ENCODE data around the gene SHC1. TPM values are rescaled to one million over a fixed set of nuclear protein-coding genes. Genes with fewer than 3 reads are reported as not detected.
A peak's percentile ranks its signal among the peaks of the same experiment; 100 is the strongest.

Gene SHC1
- total and polyA plus RNA-seq, 7 donors = 33.2 to 87.2 (median 67.3) TPM

DNA sequence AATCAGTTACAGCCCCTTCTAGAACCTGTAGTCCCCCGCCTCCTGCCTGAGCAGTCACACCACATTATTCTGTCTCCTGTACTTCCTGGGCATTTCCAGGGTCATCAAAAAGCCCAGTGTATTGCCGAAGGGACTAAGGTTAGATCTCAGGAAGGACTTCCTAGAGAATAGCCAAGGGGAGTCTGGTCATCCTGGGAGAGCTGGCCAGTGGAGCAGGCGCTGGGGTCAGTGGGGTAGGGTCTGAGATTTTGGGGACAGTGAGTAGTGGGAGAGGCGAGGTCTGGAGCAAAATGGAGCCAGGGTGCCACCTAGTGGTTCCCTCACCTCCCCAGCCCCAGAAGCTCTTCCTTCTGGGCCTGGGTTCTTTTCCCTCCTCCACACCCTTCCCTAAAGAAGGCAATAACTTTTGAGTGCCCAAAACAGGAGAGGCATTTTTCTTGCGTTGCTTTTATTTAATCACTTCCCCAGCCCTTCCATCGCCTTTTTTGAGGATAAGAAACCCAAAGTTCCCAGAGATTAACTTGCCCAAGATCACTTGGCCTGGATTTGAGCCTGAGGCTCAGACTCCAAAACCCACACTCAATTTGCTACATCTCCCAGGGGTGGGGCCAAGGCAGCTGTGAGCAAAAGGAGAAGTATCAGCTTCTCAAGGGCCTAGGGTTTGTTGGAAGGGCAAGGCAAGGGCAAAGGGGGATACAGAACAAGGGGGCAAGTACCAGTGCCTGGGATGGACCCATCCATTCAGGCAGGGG, 26.7 kb downstream of the SHC1 start:
- DNase-seq = peak in 1 of 2 donors; percentile 61
- WGBS, 3 donors = 52 to 66% (median 54%) methylated on average over 6 of the region's 6 CpGs
- Histone ChIP-seq H3K9me3 (no peaks in the 10 kb centered on the region), H3K27me3 (ENCODE audit: insufficient read depth in 3 of 3, low read length in 2 of 3) (no peaks in the 10 kb centered on the region), H3K4me3 (no peak overlapping the region), H3K4me1 (peaks cover 7% of the 10 kb centered on the region), H3K36me3 (ENCODE audit: insufficient read depth in 1 of 2, low read depth in 1 of 2) (peaks cover 3 to 52% of the 10 kb centered on the region in 2 donors), H3K27ac (peak overlapping the region; percentile 4)
- intact Hi-C loops (cut with DNase I) = no loop called here
- peak in 2 of 4 donors; percentile 54 to 73 for ATAC-seq
- peak; percentile 53 for TF ChIP-seq CTCF (IDR thresholded peaks at IDR 0.05)

DNA sequence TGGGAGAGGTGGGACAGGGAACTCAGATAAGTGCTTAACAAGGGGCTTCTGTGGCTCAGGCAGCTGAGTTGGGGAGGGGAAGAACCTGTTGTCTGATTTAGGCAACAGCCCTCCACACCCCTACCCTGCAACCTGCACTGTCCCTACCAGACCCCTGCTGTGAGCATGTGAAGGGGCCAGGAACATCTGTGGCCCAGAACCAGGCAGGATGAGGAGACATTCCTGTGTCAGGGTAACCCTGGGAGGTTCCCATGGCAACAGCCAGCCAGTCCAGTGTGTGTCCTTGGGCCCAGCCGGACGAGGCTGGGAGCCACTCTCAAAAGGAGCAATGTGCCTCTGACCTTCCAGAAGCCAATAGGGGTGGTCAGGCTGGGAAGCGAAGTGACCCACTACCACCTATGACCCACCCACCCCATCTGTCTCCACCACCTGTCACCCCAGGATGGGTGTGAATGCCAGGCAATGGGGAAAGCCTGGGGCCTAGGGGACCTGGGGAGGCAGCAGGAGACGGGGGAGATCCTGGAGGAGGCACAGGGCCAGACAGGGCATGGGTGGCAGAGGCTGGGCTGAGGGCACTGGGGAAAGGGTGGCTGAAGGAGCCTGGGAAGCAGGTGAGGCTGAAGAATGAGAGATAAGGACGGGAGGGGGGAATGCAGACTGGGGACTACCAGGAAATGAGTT, 29.1 kb downstream of the SHC1 start:
- Histone ChIP-seq H3K36me3 (ENCODE audit: insufficient read depth in 1 of 2, low read depth in 1 of 2) (peaks cover 3 to 31% of the 10 kb centered on the region in 2 donors), H3K27ac (no peak overlapping the region), H3K9me3 (no peaks in the 10 kb centered on the region), H3K4me1 (peaks cover 10% of the 10 kb centered on the region), H3K4me3 (no peak overlapping the region), H3K27me3 (ENCODE audit: insufficient read depth in 3 of 3, low read length in 2 of 3) (no peaks in the 10 kb centered on the region)
- ATAC-seq = no peak
- intact Hi-C loops (cut with DNase I) = no loop called here
- TF ChIP-seq CTCF (IDR thresholded peaks at IDR 0.05) = no peak
- WGBS, 3 donors = 66 to 76% (median 67%) methylated on average over 5 of the region's 5 CpGs
- no peak for DNase-seq

DNA sequence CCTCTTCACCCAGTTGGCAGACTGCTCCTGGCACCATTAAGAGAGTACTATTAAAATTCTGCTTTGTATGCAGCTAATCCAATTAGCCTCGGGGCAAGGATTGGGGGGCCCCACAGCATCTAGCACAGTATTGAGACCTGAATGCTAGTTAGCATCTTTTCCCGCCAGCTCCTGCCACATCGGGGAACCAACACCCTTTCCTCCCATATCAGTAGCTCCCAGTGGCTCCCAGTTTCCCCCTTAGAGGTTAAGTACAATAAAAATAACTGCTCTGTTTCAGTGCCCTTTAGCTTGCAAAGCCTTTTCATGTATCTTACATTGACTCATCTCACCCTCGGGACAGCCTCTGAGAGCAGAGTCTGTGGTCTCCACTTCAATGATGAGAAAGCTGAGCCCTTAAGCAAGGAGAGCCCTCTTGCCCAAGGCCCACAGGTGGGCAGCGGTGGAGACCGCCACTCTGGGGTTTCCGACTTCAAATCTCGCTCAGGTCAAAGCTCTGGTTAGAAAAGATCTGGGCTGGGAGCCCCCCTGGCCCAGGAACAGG, 29.8 kb downstream of the SHC1 start:
- no peak for DNase-seq
- 73 to 80% (median 75%) methylated on average over 8 of the region's 8 CpGs for whole genome bisulfite sequencing, 3 donors
- peaks cover 10% of the 10 kb centered on the region for H3K4me1 ChIP-seq

GRCh38 chr1:154940213-154940560, 30.4 kb downstream of the SHC1 start:
- H3K4me1 ChIP-seq = peaks cover 10% of the 10 kb centered on the region
- no peak overlapping the region for H3K4me3 ChIP-seq
- ATAC-seq = no peak
- TF ChIP-seq CTCF (IDR thresholded peaks at IDR 0.05) = no peak
- no peaks in the 10 kb centered on the region for H3K27me3 ChIP-seq (ENCODE audit: insufficient read depth in 3 of 3, low read length in 2 of 3)
- no peak for DNase-seq
- intact Hi-C loops (cut with DNase I) = no loop called here
- no peaks in the 10 kb centered on the region for H3K9me3 ChIP-seq
- H3K27ac ChIP-seq = no peak overlapping the region
- H3K36me3 ChIP-seq (ENCODE audit: insufficient read depth in 1 of 2, low read depth in 1 of 2) = peaks cover 2 to 18% of the 10 kb centered on the region in 2 donors
- 88% methylated on average over 1 of the region's 1 CpG for WGBS, 3 donors

More for the DNA sequence above, 29.8 kb downstream of the SHC1 start:
- Histone ChIP-seq H3K36me3 (ENCODE audit: insufficient read depth in 1 of 2, low read depth in 1 of 2) (peaks cover 3 to 23% of the 10 kb centered on the region in 2 donors), H3K9me3 (no peaks in the 10 kb centered on the region), H3K4me3 (no peak overlapping the region), H3K27me3 (ENCODE audit: insufficient read depth in 3 of 3, low read length in 2 of 3) (no peaks in the 10 kb centered on the region), H3K27ac (no peak overlapping the region)
- TF ChIP-seq CTCF (IDR thresholded peaks at IDR 0.05) = no peak
- intact Hi-C loops (cut with DNase I) = no loop called here
- ATAC-seq = no peak

All from psoas muscle (tissue), 8 donors.